Measurements from ENCODE around the gene LRRC46.

Gene LRRC46

GRCh38 chr17:47867813-47868533 is 36.5 kb downstream of the LRRC46 start:
- H2AFZ ChIP-seq (ENCODE audit: low read length), result no peak overlapping the region
- H3K4me2 ChIP-seq (ENCODE audit: low read depth, low read length), result no peak overlapping the region
- no peak overlapping the region for H3K9ac ChIP-seq (ENCODE audit: low read length)
- no peak overlapping the region for H3K27ac ChIP-seq (ENCODE audit: low read length)
- no peaks in the 10 kb centered on the region for H4K20me1 ChIP-seq (ENCODE audit: insufficient read depth, low read length)
- no peaks in the 10 kb centered on the region for H3K9me3 ChIP-seq (replicated peaks; ENCODE audit: insufficient read depth, low read length)
- no peaks in the 10 kb centered on the region for H3K9me2 ChIP-seq (replicated peaks; ENCODE audit: insufficient read depth, low read length)
- DNase-seq, result no peak
- TF ChIP-seq EZH2phosphoT487 (IDR thresholded peaks at IDR 0.05; ENCODE audit: low read length), result no peak
- no peak for TF ChIP-seq EZH2 (optimal IDR thresholded peaks at IDR 0.05; ENCODE audit: low read depth, low read length)
- TF ChIP-seq CTCF (IDR thresholded peaks at IDR 0.05; ENCODE audit: low read length), result no peak
- peaks cover 12% of the 10 kb centered on the region for H3K4me1 ChIP-seq (ENCODE audit: low read length)
- H3K36me3 ChIP-seq (replicated peaks; ENCODE audit: insufficient read depth, low read length), result no peaks in the 10 kb centered on the region
- no peaks in the 10 kb centered on the region for H3K79me2 ChIP-seq (ENCODE audit: low read length)
- peaks cover 81% of the 10 kb centered on the region for H3K27me3 ChIP-seq (replicated peaks; ENCODE audit: insufficient read depth, low read length)
- no peak overlapping the region for H3K4me3 ChIP-seq (ENCODE audit: low read length)
- peaks cover 5% of the 10 kb centered on the region; the same call in 1 of the 2 replicates for H3F3A ChIP-seq (ENCODE audit: insufficient read depth, low read length)

- H3F3A ChIP-seq (ENCODE audit: insufficient read depth, low read length), result peaks cover 5% of the 10 kb centered on the region; the same call in 1 of the 2 replicates
- H3K27me3 ChIP-seq (replicated peaks; ENCODE audit: insufficient read depth, low read length), result peaks cover 89% of the 10 kb centered on the region
- H3K9me2 ChIP-seq (replicated peaks; ENCODE audit: insufficient read depth, low read length), result no peaks in the 10 kb centered on the region
- no peak overlapping the region for H3K4me3 ChIP-seq (ENCODE audit: low read length)
- H3K27ac ChIP-seq (ENCODE audit: low read length), result no peak overlapping the region
- H4K20me1 ChIP-seq (ENCODE audit: insufficient read depth, low read length), result no peaks in the 10 kb centered on the region
- no peak overlapping the region for H3K4me2 ChIP-seq (ENCODE audit: low read depth, low read length)
- H2AFZ ChIP-seq (ENCODE audit: low read length), result no peak overlapping the region
- no peak overlapping the region for H3K9ac ChIP-seq (ENCODE audit: low read length)
- H3K36me3 ChIP-seq (replicated peaks; ENCODE audit: insufficient read depth, low read length), result no peaks in the 10 kb centered on the region
- no peak for TF ChIP-seq CTCF (IDR thresholded peaks at IDR 0.05; ENCODE audit: low read length)
- TF ChIP-seq EZH2phosphoT487 (IDR thresholded peaks at IDR 0.05; ENCODE audit: low read length), result no peak
- TF ChIP-seq EZH2 (optimal IDR thresholded peaks at IDR 0.05; ENCODE audit: low read depth, low read length), result no peak
- DNase-seq, result no peak
- no peaks in the 10 kb centered on the region for H3K79me2 ChIP-seq (ENCODE audit: low read length)
- no peaks in the 10 kb centered on the region for H3K9me3 ChIP-seq (replicated peaks; ENCODE audit: insufficient read depth, low read length)
- peaks cover 12% of the 10 kb centered on the region for H3K4me1 ChIP-seq (ENCODE audit: low read length)
Observed at GRCh38 chr17:47869114-47869513, 37.6 kb downstream of the LRRC46 start.

DNA sequence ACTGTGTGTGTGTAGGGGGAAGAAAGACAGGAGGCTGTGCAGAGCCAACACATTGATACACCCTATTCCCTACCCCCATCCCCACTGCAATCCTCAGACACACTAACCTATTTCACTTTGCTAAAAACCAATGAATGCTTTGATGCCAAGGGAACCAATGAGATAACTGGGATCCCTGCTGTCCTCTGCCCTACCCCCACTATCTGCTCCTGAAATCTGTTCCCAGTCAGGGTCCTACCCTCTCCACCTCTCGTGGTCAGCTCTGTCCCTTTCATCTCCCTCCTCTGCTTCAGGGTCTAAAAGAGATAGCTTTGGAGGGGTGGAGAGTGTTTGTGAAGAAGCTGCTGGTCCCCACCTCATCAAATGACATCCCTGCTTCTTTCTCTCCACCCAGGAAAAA is 38.6 kb downstream of the LRRC46 start:
- Histone ChIP-seq H3K27ac (ENCODE audit: low read length) (no peak overlapping the region), H3F3A (ENCODE audit: insufficient read depth, low read length) (peaks cover 1% of the 10 kb centered on the region; the same call in 1 of the 2 replicates), H3K27me3 (replicated peaks; ENCODE audit: insufficient read depth, low read length) (peaks cover 98% of the 10 kb centered on the region), H3K4me2 (ENCODE audit: low read depth, low read length) (no peak overlapping the region), H3K36me3 (replicated peaks; ENCODE audit: insufficient read depth, low read length) (no peaks in the 10 kb centered on the region), H3K4me1 (ENCODE audit: low read length) (peaks cover 5% of the 10 kb centered on the region), H3K9me2 (replicated peaks; ENCODE audit: insufficient read depth, low read length) (no peaks in the 10 kb centered on the region), H3K4me3 (ENCODE audit: low read length) (no peak overlapping the region), H3K79me2 (ENCODE audit: low read length) (no peaks in the 10 kb centered on the region), H3K9me3 (replicated peaks; ENCODE audit: insufficient read depth, low read length) (no peaks in the 10 kb centered on the region), H2AFZ (ENCODE audit: low read length) (no peak overlapping the region), H4K20me1 (ENCODE audit: insufficient read depth, low read length) (no peaks in the 10 kb centered on the region), H3K9ac (ENCODE audit: low read length) (no peak overlapping the region)
- DNase-seq, result no peak
- TF ChIP-seq EZH2phosphoT487 (IDR thresholded peaks at IDR 0.05; ENCODE audit: low read length) (no peak), CTCF (IDR thresholded peaks at IDR 0.05; ENCODE audit: low read length) (no peak), EZH2 (optimal IDR thresholded peaks at IDR 0.05; ENCODE audit: low read depth, low read length) (no peak)

All from MM.1S (cell line).